LNCaP clone FGC (cell line): ENCODE measurements around the gene ADCY5.
A peak's percentile ranks its signal among the peaks of the same experiment; 100 is the strongest.

Source experiments
- DNase-seq: peaks from one replicate; pipeline ENCODE4 v3.0.0-alpha.2; 2011; ENCODE audit warnings: low read depth
- H3K4me3 ChIP-seq: 2 replicates; pipeline ENCODE4 v1.5.1; 2011; ENCODE audit warnings: mild to moderate bottlenecking, low read depth, low read length, control low read depth
- TF ChIP-seq, protein P1 (sequence below): IDR thresholded peaks from 2 replicates; pipeline ENCODE4 v1.5.1; 2012; ENCODE audit warnings: mild to moderate bottlenecking; ENCODE audit not compliant: control insufficient read depth, insufficient read depth; ENCODE audit errors: extremely low read depth

ADCY5 gene

DNA sequence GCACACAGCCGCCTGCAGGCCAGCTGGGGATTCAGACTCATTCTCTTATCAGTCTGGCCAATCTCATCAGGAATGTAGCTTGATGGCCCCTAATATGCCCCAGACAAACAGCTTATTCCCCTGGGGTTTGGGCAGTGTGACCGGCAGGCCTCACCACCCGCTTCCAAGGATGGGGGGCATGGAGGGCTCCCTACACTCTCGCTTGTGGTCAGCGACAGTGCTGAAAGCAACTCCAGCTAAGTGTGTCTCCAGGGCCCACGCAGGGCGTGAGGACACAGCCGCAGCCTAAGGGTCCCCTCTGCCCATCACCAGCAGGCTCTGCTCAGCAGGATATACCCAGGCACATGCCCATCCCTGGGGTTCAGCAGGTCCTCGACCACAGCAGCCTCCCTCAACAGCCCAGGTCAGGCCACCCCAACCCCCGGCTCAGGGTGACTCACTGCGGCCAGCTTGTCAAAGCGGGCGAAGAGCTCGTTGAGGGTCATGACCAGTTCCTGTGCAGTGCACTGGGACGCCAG, 116.7 kb downstream of the ADCY5 start:
- H3K4me3 ChIP-seq, result no peak overlapping the region
- TF ChIP-seq, protein P1, sequence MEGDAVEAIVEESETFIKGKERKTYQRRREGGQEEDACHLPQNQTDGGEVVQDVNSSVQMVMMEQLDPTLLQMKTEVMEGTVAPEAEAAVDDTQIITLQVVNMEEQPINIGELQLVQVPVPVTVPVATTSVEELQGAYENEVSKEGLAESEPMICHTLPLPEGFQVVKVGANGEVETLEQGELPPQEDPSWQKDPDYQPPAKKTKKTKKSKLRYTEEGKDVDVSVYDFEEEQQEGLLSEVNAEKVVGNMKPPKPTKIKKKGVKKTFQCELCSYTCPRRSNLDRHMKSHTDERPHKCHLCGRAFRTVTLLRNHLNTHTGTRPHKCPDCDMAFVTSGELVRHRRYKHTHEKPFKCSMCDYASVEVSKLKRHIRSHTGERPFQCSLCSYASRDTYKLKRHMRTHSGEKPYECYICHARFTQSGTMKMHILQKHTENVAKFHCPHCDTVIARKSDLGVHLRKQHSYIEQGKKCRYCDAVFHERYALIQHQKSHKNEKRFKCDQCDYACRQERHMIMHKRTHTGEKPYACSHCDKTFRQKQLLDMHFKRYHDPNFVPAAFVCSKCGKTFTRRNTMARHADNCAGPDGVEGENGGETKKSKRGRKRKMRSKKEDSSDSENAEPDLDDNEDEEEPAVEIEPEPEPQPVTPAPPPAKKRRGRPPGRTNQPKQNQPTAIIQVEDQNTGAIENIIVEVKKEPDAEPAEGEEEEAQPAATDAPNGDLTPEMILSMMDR, result no peak
- DNase-seq, result no peak

DNA sequence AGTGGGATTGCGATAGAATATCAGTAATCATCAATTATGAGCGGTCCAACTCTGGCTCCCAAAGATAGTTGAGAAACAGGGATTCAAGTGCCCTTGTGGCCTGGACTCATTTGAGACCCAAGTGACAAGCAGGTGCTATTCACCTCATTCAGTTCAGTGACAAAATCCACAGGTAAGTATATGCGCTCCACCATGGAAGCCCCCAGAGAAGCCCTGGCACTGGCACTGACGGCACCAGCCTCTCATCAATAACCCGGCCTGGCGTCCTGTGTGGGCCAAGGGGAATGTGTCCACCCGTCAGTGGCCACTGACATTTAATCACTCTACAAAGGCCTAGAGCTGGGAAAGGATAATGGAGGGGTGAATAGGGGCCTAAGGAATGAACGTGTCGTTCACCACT, 117.2 kb downstream of the ADCY5 start:
- no peak overlapping the region for H3K4me3 ChIP-seq
- DNase-seq, result no peak
- TF ChIP-seq, protein P1, result no peak

DNA sequence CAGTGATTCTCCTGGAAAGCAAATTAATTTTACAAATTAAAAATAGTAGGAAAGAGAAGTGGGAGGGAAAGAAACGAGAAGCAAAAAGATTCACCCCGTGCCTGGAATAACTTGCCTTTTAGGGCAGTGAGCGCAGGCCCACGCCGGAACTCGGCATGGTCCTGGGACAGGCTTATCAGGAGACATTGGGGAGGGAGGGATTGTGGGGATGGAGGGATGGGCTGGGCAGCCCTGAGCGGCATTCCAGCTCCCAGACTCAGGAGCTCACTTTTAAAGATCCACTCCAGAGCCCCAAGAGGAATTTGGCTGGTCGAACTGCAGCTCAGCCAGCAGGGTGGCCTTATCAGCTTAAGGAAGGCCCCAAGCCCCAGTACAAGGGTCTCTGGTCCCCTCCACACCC, 117.9 kb downstream of the ADCY5 start:
- TF ChIP-seq, protein P1, result no peak
- no peak overlapping the region for H3K4me3 ChIP-seq
- DNase-seq, result no peak

DNA sequence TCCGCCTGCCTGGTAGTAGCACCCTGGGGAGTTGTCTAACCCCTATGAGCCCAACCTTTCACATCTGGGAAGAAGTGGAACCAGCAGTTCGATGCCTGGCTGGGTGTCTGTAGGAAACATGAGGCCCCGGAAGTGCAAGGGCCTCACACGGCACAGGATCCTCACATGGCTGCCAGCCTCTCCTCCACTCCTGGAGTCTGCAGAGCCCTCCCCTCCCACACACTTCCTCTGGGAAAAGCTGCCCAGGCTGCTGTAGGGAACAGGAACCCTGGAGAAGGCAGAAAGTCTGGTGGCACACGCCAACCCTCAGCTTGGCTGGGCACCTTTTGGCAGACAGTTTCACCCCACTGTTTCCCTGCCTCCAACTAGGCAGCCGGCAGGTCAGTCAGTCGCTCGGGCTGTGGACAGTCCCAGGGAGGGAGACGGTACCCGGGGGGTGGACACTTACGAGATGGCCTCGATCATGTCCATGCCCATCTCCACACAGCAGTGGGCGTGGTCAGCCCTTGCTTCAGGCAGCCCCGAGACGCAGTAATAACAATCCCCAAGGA, 118.4 kb downstream of the ADCY5 start:
- DNase-seq, result no peak
- TF ChIP-seq, protein P1, result no peak
- no peak overlapping the region for H3K4me3 ChIP-seq

DNA sequence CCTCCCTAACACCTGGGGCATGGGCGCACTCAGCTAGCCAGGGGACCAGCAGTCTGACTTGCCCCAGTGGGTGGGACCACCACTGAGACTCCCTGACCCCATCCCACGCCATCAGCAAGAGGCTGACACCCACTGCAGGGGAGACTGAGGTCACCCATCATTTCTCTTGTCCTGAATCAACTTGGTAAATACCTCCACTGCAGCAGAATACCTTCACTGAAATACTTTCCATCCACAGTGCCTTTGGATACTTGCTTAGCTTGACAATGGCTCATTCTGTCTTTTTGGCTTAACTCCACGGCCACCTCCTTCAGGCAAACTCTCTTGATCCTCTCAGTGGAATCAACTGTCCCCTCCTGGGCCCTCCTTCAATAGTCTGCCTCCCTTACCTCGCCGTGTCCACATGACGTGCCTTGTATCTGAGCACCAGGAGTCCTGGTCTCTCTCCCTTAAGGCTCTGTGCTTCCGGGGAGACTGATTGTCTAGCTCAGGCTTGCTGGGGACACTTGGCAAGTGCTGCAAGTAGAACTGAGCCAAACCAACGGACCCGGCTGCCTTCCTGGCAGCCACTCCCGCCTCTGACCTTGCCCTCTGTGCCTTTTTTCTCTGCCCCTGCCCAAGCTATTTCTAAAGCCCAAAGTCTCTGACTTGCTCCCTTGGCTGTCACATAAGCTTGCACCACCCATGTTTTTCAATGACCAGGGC, 119.1 kb downstream of the ADCY5 start:
- no peak for DNase-seq
- TF ChIP-seq, protein P1, result no peak
- H3K4me3 ChIP-seq, result no peak overlapping the region

DNA sequence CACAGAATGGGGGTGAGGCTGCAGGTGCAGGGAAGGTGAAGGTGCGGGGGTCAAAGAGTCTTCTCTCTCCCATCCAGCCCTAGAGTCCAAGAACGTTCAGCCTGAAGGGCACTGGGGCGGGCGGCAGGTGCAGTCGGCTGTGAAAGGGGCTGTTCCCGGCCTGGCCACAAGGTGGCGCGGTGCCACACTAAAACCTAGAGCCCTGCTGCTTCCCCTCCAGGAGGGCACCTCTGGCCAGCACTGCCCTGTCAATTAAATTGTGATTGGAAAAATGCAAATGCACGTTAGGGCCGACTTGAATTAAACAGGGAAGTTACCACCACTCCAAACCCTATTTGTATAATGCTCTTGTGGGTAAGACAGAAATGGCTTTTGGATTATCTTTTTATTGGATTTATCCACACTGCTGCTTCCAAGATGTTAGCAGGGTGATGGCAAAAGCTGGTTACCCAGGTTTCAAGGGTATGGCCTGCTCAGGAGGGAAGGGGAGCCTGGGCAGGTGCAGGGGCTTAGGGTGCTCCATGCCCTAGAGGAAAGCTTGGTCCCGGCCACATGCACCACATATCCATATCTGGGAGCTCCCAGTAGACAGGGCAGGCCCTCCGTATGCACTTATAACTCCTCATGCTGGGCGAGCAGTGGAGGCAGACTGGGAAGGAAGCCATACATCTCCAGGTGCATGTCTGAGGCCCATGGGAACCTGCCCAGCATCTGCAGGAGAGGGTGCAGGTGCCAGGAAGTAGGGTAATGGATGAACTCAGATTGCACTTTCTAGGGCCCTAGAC, 119.8 kb downstream of the ADCY5 start:
- TF ChIP-seq, protein P1, result peak; percentile 95
- DNase-seq, result no peak
- no peak overlapping the region for H3K4me3 ChIP-seq
